Lower leg skin (tissue), 4 donors: ENCODE data around the gene UNC13B. TPM values are rescaled to one million over a fixed set of nuclear protein-coding genes. Genes with fewer than 3 reads are reported as not detected.

Source experiments
- DNase-seq, 2 donors: peaks; one replicate each; pipeline ENCODE4 v3.0.0-alpha.2; 2019; ENCODE audit warnings: low spot score in 2 of 2
- H3K4me3 ChIP-seq: fragments of 200-600 bp; sonication (generic); 2 replicates; pipeline ENCODE4 v1.5.1; 2017; ENCODE audit warnings: mild to moderate bottlenecking, low read depth; ENCODE audit not compliant: poor library complexity, severe bottlenecking
- POLR2A ChIP-seq, 2 donors: fragments of 450-650 bp; IDR thresholded peaks; one replicate each; pipeline ENCODE4 v1.6.1; 2016 to 2017; ENCODE audit warnings: antibody characterized with exemption in 2 of 2, mild to moderate bottlenecking in 1 of 2, moderate library complexity in 1 of 2
- WGBS, 2 donors: methylation state at CpG; one replicate each; pipeline ENCODE4 v1.1.5; 2018; 5-methylcytosine and 5-hydroxymethylcytosine counted together
- intact Hi-C: fragments of 100-400 bp; cut with DNase I; formaldehyde crosslinking; loops from one replicate; pipeline ENCODE4 v1.15.0; 2023; ENCODE audit warnings: low total_unique reads
- total RNA-seq, 4 donors: library from RNA; depleted of rRNA; stranded (reverse); fragments of >200 nt; gene quantifications; one replicate each; pipeline ENCODE4 v1.1.0, GENCODE V29; 2016
- TF ChIP-seq, protein P1 (sequence below), 3 donors: fragments of 450-650 bp; IDR thresholded peaks; one replicate each; pipeline ENCODE4 v1.5.1; 2016; ENCODE audit warnings: antibody characterized with exemption in 3 of 3, mild to moderate bottlenecking in 3 of 3, moderate library complexity in 2 of 3

UNC13B gene
- total RNA-seq, 4 donors from 2014 or later, result 11.9 to 29.0 (median 27.5) TPM

DNA sequence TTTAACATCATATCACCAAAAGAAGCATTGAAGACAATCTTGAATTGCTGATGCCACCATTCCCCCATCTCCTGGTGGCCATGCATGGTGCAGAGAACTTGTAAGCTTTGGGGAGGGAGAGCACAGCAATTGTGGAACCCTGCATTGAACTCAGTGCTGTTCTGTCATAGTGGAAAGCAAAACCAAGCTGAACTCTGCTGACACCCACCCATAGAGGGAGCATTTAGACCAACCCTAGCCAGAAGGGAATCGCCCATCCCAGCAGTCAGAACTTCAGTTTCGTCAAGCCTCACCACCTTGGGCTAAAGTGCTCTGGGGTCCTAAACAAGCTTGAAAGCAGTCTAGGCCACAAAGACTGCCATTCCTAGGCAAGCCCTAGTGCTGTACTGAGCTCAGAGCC lies 290.7 kb downstream of the UNC13B start:
- H3K4me3 ChIP-seq, result no peak overlapping the region
- TF ChIP-seq POLR2A (IDR thresholded peaks at IDR 0.05), result no peak
- TF ChIP-seq, protein P1, sequence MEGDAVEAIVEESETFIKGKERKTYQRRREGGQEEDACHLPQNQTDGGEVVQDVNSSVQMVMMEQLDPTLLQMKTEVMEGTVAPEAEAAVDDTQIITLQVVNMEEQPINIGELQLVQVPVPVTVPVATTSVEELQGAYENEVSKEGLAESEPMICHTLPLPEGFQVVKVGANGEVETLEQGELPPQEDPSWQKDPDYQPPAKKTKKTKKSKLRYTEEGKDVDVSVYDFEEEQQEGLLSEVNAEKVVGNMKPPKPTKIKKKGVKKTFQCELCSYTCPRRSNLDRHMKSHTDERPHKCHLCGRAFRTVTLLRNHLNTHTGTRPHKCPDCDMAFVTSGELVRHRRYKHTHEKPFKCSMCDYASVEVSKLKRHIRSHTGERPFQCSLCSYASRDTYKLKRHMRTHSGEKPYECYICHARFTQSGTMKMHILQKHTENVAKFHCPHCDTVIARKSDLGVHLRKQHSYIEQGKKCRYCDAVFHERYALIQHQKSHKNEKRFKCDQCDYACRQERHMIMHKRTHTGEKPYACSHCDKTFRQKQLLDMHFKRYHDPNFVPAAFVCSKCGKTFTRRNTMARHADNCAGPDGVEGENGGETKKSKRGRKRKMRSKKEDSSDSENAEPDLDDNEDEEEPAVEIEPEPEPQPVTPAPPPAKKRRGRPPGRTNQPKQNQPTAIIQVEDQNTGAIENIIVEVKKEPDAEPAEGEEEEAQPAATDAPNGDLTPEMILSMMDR (IDR thresholded peaks at IDR 0.05), result no peak
- no peak for DNase-seq
- WGBS, 2 donors, result 71 to 100% methylated on average over 2 of the region's 2 CpGs
- intact Hi-C loops, result no loop called here

DNA sequence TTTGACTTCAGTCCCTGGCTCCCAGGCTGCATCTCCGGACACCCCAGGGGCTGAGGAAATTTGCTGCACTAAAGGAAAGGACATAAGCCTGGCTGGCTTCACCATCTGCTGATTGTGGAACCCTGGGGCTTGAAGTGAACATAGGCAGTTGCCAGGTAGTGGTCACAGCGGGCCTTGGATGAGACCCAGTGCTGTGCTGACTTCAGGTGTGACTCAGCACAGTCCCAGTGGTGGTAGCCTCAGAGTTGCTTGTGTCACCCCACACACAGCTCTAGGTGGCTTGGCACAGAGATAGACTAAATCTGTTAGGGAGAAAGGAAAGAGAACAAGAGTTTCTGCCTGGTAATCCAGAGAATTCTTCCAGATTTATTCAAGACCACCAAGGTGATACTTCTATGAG lies 292.0 kb downstream of the UNC13B start:
- H3K4me3 ChIP-seq, result no peak overlapping the region
- WGBS, 2 donors, result 76 to 88% methylated on average over 2 of the region's 2 CpGs
- intact Hi-C loops, result no loop called here
- no peak for DNase-seq
- TF ChIP-seq POLR2A (IDR thresholded peaks at IDR 0.05), result no peak
- TF ChIP-seq, protein P1 (IDR thresholded peaks at IDR 0.05), result no peak

Other genes with a start within 250 kb of the UNC13B start
- gene PHF24, start 203.7 kb upstream of the UNC13B start, total RNA-seq, result 1 to 10 TPM in 2 of 4 donors, under 1 TPM in 2; 0.44 to 2.7 (median 1.5) TPM
- 1 to 10 TPM; 1.1 to 3.7 (median 1.9) TPM for gene DNAJB5, start 172.3 kb upstream of the UNC13B start, total RNA-seq
- 100 to 1,000 TPM; 122 to 194 (median 156) TPM for gene VCP, start 89.4 kb upstream of the UNC13B start, total RNA-seq
- gene FANCG, start 82.1 kb upstream of the UNC13B start, total RNA-seq, result 10 to 100 TPM in 3 of 4 donors, 1 to 10 TPM in 1; 5.3 to 34.7 (median 11.6) TPM
- gene PIGO, start 65.4 kb upstream of the UNC13B start, total RNA-seq, result 10 to 100 TPM in 3 of 4 donors, 1 to 10 TPM in 1; 9.8 to 21.3 (median 19.0) TPM
- 100 to 1,000 TPM in 2 of 4 donors, 10 to 100 TPM in 2; 76.3 to 105 (median 88.6) TPM for gene STOML2, start 58.9 kb upstream of the UNC13B start, total RNA-seq
- 10 to 100 TPM; 16.7 to 27.9 (median 19.4) TPM for gene ATOSB, start 46.1 kb upstream of the UNC13B start, total RNA-seq